ENCODE results near the gene GTF2IRD1. TPM values are rescaled to one million over a fixed set of nuclear protein-coding genes. Genes with fewer than 3 reads are reported as not detected.
"Not testable (repeated sequence)": the region's sequence is repeated elsewhere in the genome, so short reads cannot be mapped to it uniquely, and the experiment has no call there.

Gene GTF2IRD1
- total RNA-seq, 1 experiment from 2014 or later, result 54.7 TPM

GRCh38 chr7:74429153-74429747 is 24.5 kb upstream of the GTF2IRD1 start:
- peak; percentile 82 for DNase-seq (ENCODE audit: low spot score)

- DNase-seq (ENCODE audit: low spot score), result peak; percentile 41
These were observed 23.3 kb upstream of the GTF2IRD1 start for GRCh38 chr7:74430409-74430808.

GRCh38 chr7:74430961-74431466 is 22.7 kb upstream of the GTF2IRD1 start:
- no peak for DNase-seq (ENCODE audit: low spot score)

- not testable (repeated sequence) for DNase-seq (ENCODE audit: low spot score)
These were observed 16.5 kb upstream of the GTF2IRD1 start for GRCh38 chr7:74437291-74437571.

- no peak for DNase-seq (ENCODE audit: low spot score)
These were observed 15.4 kb upstream of the GTF2IRD1 start for GRCh38 chr7:74438327-74438726.

- no peak for DNase-seq (ENCODE audit: low spot score)
These were observed 14.2 kb upstream of the GTF2IRD1 start for GRCh38 chr7:74439541-74439940.

- not testable (repeated sequence) for DNase-seq (ENCODE audit: low spot score)
These were observed 13.6 kb upstream of the GTF2IRD1 start for GRCh38 chr7:74440143-74440542.

GRCh38 chr7:74441801-74442200 is 11.9 kb upstream of the GTF2IRD1 start:
- no peak for DNase-seq (ENCODE audit: low spot score)

GRCh38 chr7:74443543-74444247 is 10.0 kb upstream of the GTF2IRD1 start:
- no peak for DNase-seq (ENCODE audit: low spot score)

GRCh38 chr7:74449144-74449543 is 4.6 kb upstream of the GTF2IRD1 start:
- DNase-seq (ENCODE audit: low spot score), result no peak

GRCh38 chr7:74449809-74450397 is 3.8 kb upstream of the GTF2IRD1 start:
- peak; percentile 58 for DNase-seq (ENCODE audit: low spot score)

- DNase-seq (ENCODE audit: low spot score), result peak; percentile 94
These were observed 871 bp upstream of the GTF2IRD1 start for GRCh38 chr7:74452748-74453321.

- DNase-seq (ENCODE audit: low spot score), result no peak
These were observed 567 bp downstream of the GTF2IRD1 start for GRCh38 chr7:74454021-74454924.

GRCh38 chr7:74454925-74455288 is 1.2 kb downstream of the GTF2IRD1 start:
- DNase-seq (ENCODE audit: low spot score), result no peak

- no peak for DNase-seq (ENCODE audit: low spot score)
These were observed 1.6 kb downstream of the GTF2IRD1 start for GRCh38 chr7:74455291-74455804.

- no peak for DNase-seq (ENCODE audit: low spot score)
These were observed 2.2 kb downstream of the GTF2IRD1 start for GRCh38 chr7:74455928-74456327.

GRCh38 chr7:74457007-74457406 is 3.3 kb downstream of the GTF2IRD1 start:
- no peak for DNase-seq (ENCODE audit: low spot score)

- DNase-seq (ENCODE audit: low spot score), result no peak
These were observed 8.4 kb downstream of the GTF2IRD1 start for GRCh38 chr7:74461970-74462706.

- no peak for DNase-seq (ENCODE audit: low spot score)
These were observed 9.0 kb downstream of the GTF2IRD1 start for GRCh38 chr7:74462707-74463100.

- no peak for DNase-seq (ENCODE audit: low spot score)
These were observed 11.5 kb downstream of the GTF2IRD1 start for GRCh38 chr7:74464931-74465886.
